OCI-LY7 (cell line): ENCODE data around the gene CHST13. TPM values are rescaled to one million over a fixed set of nuclear protein-coding genes. Genes with fewer than 3 reads are reported as not detected.
A peak's percentile ranks its signal among the peaks of the same experiment; 100 is the strongest.

Experiments
- BruUV-seq: library from RNA; stranded (reverse); fragments of 400-500 nt; replicated peaks from 2 replicates; lab custom pipeline; 2021; lab: Mats Ljungman, UMichigan
- CTCF ChIA-PET: fragments of 300-600 bp; sonication (Branson Sonifier 250); formaldehyde crosslinking; loops from one replicate; lab custom pipeline; 2022; ENCODE audit warnings: antibody characterized with exemption; ENCODE audit not compliant: unreplicated experiment; lab: Charles Lee
- POLR2A ChIA-PET: fragments of 300-600 bp; sonication (Branson Sonifier 250); formaldehyde crosslinking; loops from one replicate; lab custom pipeline; 2022; ENCODE audit warnings: antibody characterized with exemption; lab: Charles Lee
- DNase-seq: peaks from one replicate; pipeline ENCODE4 v3.0.0-alpha.2; 2015; ENCODE audit warnings: low spot score
- H2AFZ ChIP-seq: fragments of 200-600 bp; sonication (generic), shearing (Covaris generic); 2 replicates; pipeline ENCODE4 v1.6.1; 2014; ENCODE audit warnings: mild to moderate bottlenecking, antibody characterized with exemption, low read length, moderate library complexity
- H3K27ac ChIP-seq: fragments of 200-600 bp; sonication (generic); 2 replicates; pipeline ENCODE4 v1.5.1; 2014; ENCODE audit warnings: mixed run types, low read depth, mild to moderate bottlenecking, moderate library complexity, low read length, inconsistent platforms; ENCODE audit not compliant: poor library complexity, severe bottlenecking
- H3K36me3 ChIP-seq: fragments of 200-600 bp; sonication (generic); 2 replicates; pipeline ENCODE4 v1.6.1; 2014; ENCODE audit warnings: mild to moderate bottlenecking, antibody characterized with exemption, low read length, moderate library complexity, mixed read lengths; ENCODE audit not compliant: insufficient read depth
- H3K4me1 ChIP-seq: fragments of 200-600 bp; sonication (generic); 2 replicates; pipeline ENCODE4 v1.5.1; 2014; ENCODE audit warnings: mild to moderate bottlenecking, low read length; ENCODE audit not compliant: insufficient read depth, poor library complexity, severe bottlenecking
- H3K4me2 ChIP-seq: fragments of 200-600 bp; sonication (generic); 2 replicates; pipeline ENCODE4 v1.6.1; 2014; ENCODE audit warnings: mild to moderate bottlenecking, low read length
- H3K4me3 ChIP-seq: fragments of 200-600 bp; sonication (generic); 2 replicates; pipeline ENCODE4 v1.5.1; 2014; ENCODE audit warnings: mild to moderate bottlenecking, low read depth, low read length; ENCODE audit not compliant: poor library complexity, severe bottlenecking
- H3K79me2 ChIP-seq: fragments of 200-600 bp; sonication (generic); 2 replicates; pipeline ENCODE4 v1.6.1; 2016; ENCODE audit warnings: low read depth, mild to moderate bottlenecking, low read length, moderate library complexity, mixed read lengths; ENCODE audit not compliant: insufficient read depth
- H3K9me2 ChIP-seq: fragments of 200-600 bp; sonication (generic); 2 replicates; pipeline ENCODE4 v1.6.1; 2016; ENCODE audit warnings: mild to moderate bottlenecking, low read length, mixed read lengths; ENCODE audit not compliant: insufficient read depth
- H3K9me3 ChIP-seq: fragments of 200-600 bp; sonication (generic); 2 replicates; pipeline ENCODE4 v1.6.1; 2014; ENCODE audit warnings: mild to moderate bottlenecking, mixed run types, low read length, mixed read lengths
- H4K20me1 ChIP-seq: fragments of 200-600 bp; sonication (generic); 2 replicates; pipeline ENCODE4 v1.6.1; 2014; ENCODE audit warnings: mild to moderate bottlenecking, antibody characterized with exemption, low read length, moderate library complexity, mixed read lengths; ENCODE audit not compliant: insufficient read depth
- CTCF ChIP-seq: fragments of 200-600 bp; sonication (generic); conservative IDR thresholded peaks from 2 replicates; pipeline ENCODE4 v1.5.1; 2014; ENCODE audit warnings: mild to moderate bottlenecking, antibody characterized with exemption, low read length, moderate library complexity, mixed read lengths
- EZH2phosphoT487 ChIP-seq: fragments of 200-600 bp; sonication (generic); IDR thresholded peaks from 2 replicates; pipeline ENCODE4 v1.6.1; 2018; ENCODE audit warnings: low read depth, borderline replicate concordance, mild to moderate bottlenecking, mixed run types, antibody characterized with exemption, low read length, moderate library complexity, mixed read lengths
- intact Hi-C: fragments of 100-400 bp; cut with micrococcal nuclease; formaldehyde crosslinking; loops from one replicate; pipeline ENCODE4 v1.10.0; 2022; ENCODE audit not compliant: unreplicated experiment
- total RNA-seq, 2 experiments: library from RNA; depleted of rRNA in 1 of 2; stranded (reverse); fragments of >200 nt in 1 of 2; shearing (Covaris generic) in 1 of 2; gene quantifications; 2 replicates each; pipeline ENCODE4 v1.2.3, GENCODE V29; 2014 to 2022

Gene CHST13
- total RNA-seq, 2 experiments from 2014 or later: not detected

DNA sequence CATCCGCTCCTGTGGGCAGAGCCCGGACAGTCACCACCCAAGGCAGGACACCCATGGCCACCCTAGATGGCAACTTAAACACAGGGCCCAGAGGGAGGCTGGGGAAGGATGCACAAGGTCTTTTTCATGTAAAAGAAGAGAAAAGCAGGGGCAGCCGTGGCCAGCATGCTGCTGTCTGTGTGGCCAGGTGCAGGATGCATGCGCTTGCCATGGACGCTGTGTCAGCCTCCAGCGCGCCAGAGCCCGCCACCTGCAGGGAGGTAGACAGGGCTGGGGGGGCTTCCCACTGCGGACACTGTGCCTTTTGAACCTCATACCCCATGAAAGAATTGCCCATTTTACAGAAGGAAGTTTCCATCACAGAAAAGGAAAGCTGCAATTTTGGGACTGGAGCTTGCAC lies 24.6 kb upstream of the CHST13 start:
- BruUV-seq: no TSS peak
- Histone ChIP-seq H3K9me2 (no peaks in the 10 kb centered on the region), H3K4me3 (no peak overlapping the region), H3K36me3 (no peaks in the 10 kb centered on the region), H4K20me1 (no peaks in the 10 kb centered on the region), H3K79me2 (no peaks in the 10 kb centered on the region), H3K4me1 (peaks cover 36% of the 10 kb centered on the region), H3K27ac (no peak overlapping the region), H3K4me2 (no peak overlapping the region), H3K9me3 (no peaks in the 10 kb centered on the region), H2AFZ (no peak overlapping the region)
- no peak for DNase-seq
- POLR2A ChIA-PET: no interaction called here
- no peak for TF ChIP-seq EZH2phosphoT487
- no peak for TF ChIP-seq CTCF
- intact Hi-C loops: no loop called here
- CTCF ChIA-PET: no interaction called here

DNA sequence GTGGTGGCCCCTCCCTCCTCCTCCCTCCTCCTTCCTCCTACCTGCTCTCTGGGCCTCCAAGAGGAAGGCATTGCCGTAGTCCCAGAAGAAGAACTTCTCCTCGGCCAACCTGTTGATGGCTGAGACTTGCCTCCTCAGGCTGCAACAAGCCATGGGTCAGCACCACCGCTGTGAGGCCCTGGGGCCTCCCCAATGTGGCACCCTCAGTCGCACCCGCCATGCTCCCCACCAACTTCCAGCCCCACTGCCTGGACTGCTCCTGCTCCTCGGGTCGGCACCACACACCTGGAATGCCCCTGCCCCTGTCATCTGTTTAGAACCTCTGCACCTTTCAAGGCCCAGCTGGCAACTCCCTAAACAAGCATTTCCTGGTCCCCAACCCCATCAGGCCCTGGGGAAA lies 23.9 kb upstream of the CHST13 start:
- H3K9me2 ChIP-seq: no peaks in the 10 kb centered on the region
- ChIA-PET POLR2A (no interaction called here), CTCF (no interaction called here)
- no peak overlapping the region for H2AFZ ChIP-seq
- H3K79me2 ChIP-seq: no peaks in the 10 kb centered on the region
- TF ChIP-seq EZH2phosphoT487: no peak
- no peak for TF ChIP-seq CTCF
- no peak overlapping the region for H3K27ac ChIP-seq
- no peaks in the 10 kb centered on the region for H3K36me3 ChIP-seq
- no peaks in the 10 kb centered on the region for H4K20me1 ChIP-seq
- no peak overlapping the region for H3K4me3 ChIP-seq
- DNase-seq: no peak
- no peak overlapping the region for H3K4me2 ChIP-seq
- H3K9me3 ChIP-seq: no peaks in the 10 kb centered on the region
- peaks cover 36% of the 10 kb centered on the region for H3K4me1 ChIP-seq
- BruUV-seq: no TSS peak
- intact Hi-C loops: no loop called here

DNA sequence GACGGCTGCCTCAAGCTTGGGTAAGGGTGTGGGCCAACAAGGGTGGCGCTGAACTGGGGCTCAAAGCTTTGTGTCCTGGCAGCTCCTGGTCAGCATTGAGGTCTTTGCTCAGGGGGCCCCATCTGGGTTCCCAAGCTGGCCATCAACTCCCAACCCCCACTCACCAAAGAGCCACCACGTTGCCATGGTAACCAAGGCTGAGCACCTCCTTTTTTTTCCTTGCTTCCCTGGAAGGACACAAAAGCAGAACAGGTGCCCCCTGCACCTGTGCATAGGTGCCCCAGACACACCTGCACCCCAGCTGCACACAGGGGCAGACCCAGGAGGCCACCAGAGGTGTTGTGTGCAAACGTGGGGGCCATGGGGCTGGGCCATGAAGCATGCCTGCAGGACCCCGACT lies 22.9 kb upstream of the CHST13 start:
- no peaks in the 10 kb centered on the region for H3K79me2 ChIP-seq
- H3K27ac ChIP-seq: no peak overlapping the region
- H3K4me1 ChIP-seq: peaks cover 36% of the 10 kb centered on the region
- H3K9me2 ChIP-seq: no peaks in the 10 kb centered on the region
- ChIA-PET CTCF (no interaction called here), POLR2A (no interaction called here)
- no peak overlapping the region for H3K4me3 ChIP-seq
- no peaks in the 10 kb centered on the region for H3K36me3 ChIP-seq
- no peak overlapping the region for H2AFZ ChIP-seq
- no peaks in the 10 kb centered on the region for H4K20me1 ChIP-seq
- H3K4me2 ChIP-seq: 0 out of 2 replicates have a peak overlapping the region, but pooled peaks have one; percentile 14
- H3K9me3 ChIP-seq: no peaks in the 10 kb centered on the region
- intact Hi-C loops: no loop called here
- BruUV-seq: no TSS peak
- peak; percentile 24 for DNase-seq
- TF ChIP-seq EZH2phosphoT487 (no peak), CTCF (no peak)
